ENCODE measurements around the gene NUFIP1. TPM values are rescaled to one million over a fixed set of nuclear protein-coding genes. Genes with fewer than 3 reads are reported as not detected.

Gene NUFIP1
- total RNA-seq, 1 experiment from 2014 or later: 17.1 TPM

- Mint-ChIP-seq H3K27me3 (ENCODE audit: low read depth) (no peaks in the 10 kb centered on the region), H3K27ac (no peak overlapping the region; a peak in 1 of 7 replicates), H3K4me3 (no peak overlapping the region), H3K36me3 (ENCODE audit: insufficient read depth in 1 of 3, low read depth in 3 of 3) (peaks cover 44 to 56% (median 46%) of the 10 kb centered on the region in 3 experiments), H3K4me1 (peaks cover 9 to 11% of the 10 kb centered on the region in 2 experiments), H3K9me3 (peaks cover 15 to 17% of the 10 kb centered on the region in 2 experiments)
- Histone ChIP-seq H3K9me3 (ENCODE audit: control insufficient read depth, low read depth, low read length) (peaks cover under 1% of the 10 kb centered on the region), H4K20me1 (ENCODE audit: control insufficient read depth, insufficient read depth, insufficient read length) (no peaks in the 10 kb centered on the region), H2AK5ac (ENCODE audit: insufficient read length, low read length) (no peak overlapping the region), H3K27me3 (ENCODE audit: insufficient read depth, low read length) (no peaks in the 10 kb centered on the region), H3K4ac (ENCODE audit: low read depth, low read length) (no peak overlapping the region), H3K4me1 (ENCODE audit: insufficient read depth, low read length) (no peaks in the 10 kb centered on the region), H3K23me2 (ENCODE audit: insufficient read length, low read depth, low read length, poor library complexity, severe bottlenecking) (no peaks in the 10 kb centered on the region), H2BK12ac (ENCODE audit: insufficient read length, low read depth, low read length) (no peak overlapping the region), H2BK120ac (ENCODE audit: low read depth, low read length, poor library complexity, severe bottlenecking) (no peak overlapping the region), H3K79me2 (ENCODE audit: insufficient read depth, low read length) (no peaks in the 10 kb centered on the region), H3K9ac (ENCODE audit: extremely low read depth, insufficient read length, low read length) (no peak overlapping the region), H2AFZ (ENCODE audit: low read length) (no peak overlapping the region), H2BK15ac (ENCODE audit: low read depth, low read length) (no peak overlapping the region), H3T11ph (ENCODE audit: low read length) (no peak overlapping the region), H3K18ac (ENCODE audit: insufficient read length, low read depth, low read length) (no peak overlapping the region), H4K8ac (replicated peaks; ENCODE audit: insufficient read length, low read depth, low read length) (no peak overlapping the region), H3K4me2 (ENCODE audit: insufficient read depth, insufficient read length, low read length) (no peak overlapping the region), H4K5ac (ENCODE audit: insufficient read length, low read depth, low read length) (no peak overlapping the region), H4K91ac (ENCODE audit: insufficient read length, low read depth, low read length) (no peak overlapping the region), H3K14ac (ENCODE audit: insufficient read depth, low read length) (no peak overlapping the region), H3K56ac (ENCODE audit: insufficient read length, low read depth, low read length) (no peak overlapping the region), H3K23ac (ENCODE audit: insufficient read length, low read depth, low read length) (no peak overlapping the region), H3K27ac (ENCODE audit: insufficient read length, low read depth, low read length) (no peak overlapping the region), H2BK20ac (ENCODE audit: low read depth, low read length, poor library complexity, severe bottlenecking) (no peak overlapping the region), H3K79me1 (ENCODE audit: insufficient read depth, low read depth, low read length, poor library complexity, severe bottlenecking) (no peaks in the 10 kb centered on the region), H2BK5ac (ENCODE audit: insufficient read length, low read length) (no peak overlapping the region)
- WGBS (ENCODE audit: extremely low coverage, insufficient read length, low lambda C conversion rate): no CpG with 5 or more reads among the region's 3 CpGs
- TF ChIP-seq CTCF (conservative IDR thresholded peaks at IDR 0.05): no peak
- no peak for DNase-seq
Measured at GRCh38 chr13:44967704-44968433, 21.4 kb downstream of the NUFIP1 start.
